ENCODE results near the gene AKT1S1. TPM values are rescaled to one million over a fixed set of nuclear protein-coding genes. Genes with fewer than 3 reads are reported as not detected.

Gene AKT1S1
- total RNA-seq, 1 donor = 10.0 TPM

Small RNA genes within 50 kb of the gene (small RNA-seq; reads per million reads assigned to genes)
- 0.41 reads per million for gene MIR4749

Other genes with a start within 250 kb of the AKT1S1 start
- 7.5 TPM for gene RRAS, start 237.2 kb downstream of the AKT1S1 start, total RNA-seq
- 18.6 TPM for gene SCAF1, start 235.1 kb downstream of the AKT1S1 start, total RNA-seq
- gene IRF3, start 211.5 kb downstream of the AKT1S1 start, total RNA-seq = 86.7 TPM
- 8.1 TPM for gene BCL2L12, start 211.4 kb downstream of the AKT1S1 start, total RNA-seq
- gene PRMT1, start 200.1 kb downstream of the AKT1S1 start, total RNA-seq = 455 TPM
- gene ADM5, start 187.8 kb downstream of the AKT1S1 start, total RNA-seq = 1.9 TPM
- gene CPT1C, start 186.2 kb downstream of the AKT1S1 start, total RNA-seq = 0.54 TPM
- 1.1 TPM for gene TSKS, start 114.0 kb downstream of the AKT1S1 start, total RNA-seq
- gene AP2A1, start 110.4 kb downstream of the AKT1S1 start, total RNA-seq = 67.9 TPM
- gene FUZ, start 64.1 kb downstream of the AKT1S1 start, total RNA-seq = 40.1 TPM
- 50.9 TPM for gene MED25, start 59.1 kb downstream of the AKT1S1 start, total RNA-seq
- 109 TPM for gene PTOV1, start 26.2 kb downstream of the AKT1S1 start, total RNA-seq
- 77.6 TPM for gene PNKP, start 9.8 kb downstream of the AKT1S1 start, total RNA-seq
- gene TBC1D17, start 347 bp upstream of the AKT1S1 start, total RNA-seq = 7.8 TPM
- gene IL4I1, start 19.5 kb upstream of the AKT1S1 start, total RNA-seq = 0.81 TPM
- gene ATF5, start 51.9 kb upstream of the AKT1S1 start, total RNA-seq = 8.1 TPM
- 70.3 TPM for gene NUP62, start 52.1 kb upstream of the AKT1S1 start, total RNA-seq
- gene SIGLEC11, start 83.8 kb upstream of the AKT1S1 start, total RNA-seq = under 0.01 TPM
- gene VRK3, start 148.0 kb upstream of the AKT1S1 start, total RNA-seq = 50.4 TPM
- gene ZNF473, start 148.7 kb upstream of the AKT1S1 start, total RNA-seq = 8.6 TPM